ENCODE results near the gene ATG2A. TPM values are rescaled to one million over a fixed set of nuclear protein-coding genes. Genes with fewer than 3 reads are reported as not detected.

The ATG2A gene
- polyA plus RNA-seq, 3 donors = 2.6 to 24.9 (median 4.0) TPM

- H3K27me3 Mint-ChIP-seq (ENCODE audit: low read depth in 3 of 3) = peaks cover 3 to 11% (median 3%) of the 10 kb centered on the region in 3 donors
- Histone ChIP-seq H3K4me3 (replicated peaks in 1 of 3; ENCODE audit: low read depth in 2 of 3, low read length in 3 of 3) (peak overlapping the region in 1 of 3 experiments; percentile 47), H3K9ac (ENCODE audit: insufficient read depth, low read length, poor library complexity, severe bottlenecking) (peak overlapping the region; percentile 24), H3K4me1 (ENCODE audit: control insufficient read depth in 1 of 2, insufficient read depth in 2 of 2, low read length in 2 of 2) (peaks cover 82 to 89% of the 10 kb centered on the region in 2 donors), H3K79me2 (ENCODE audit: insufficient read depth, low read length) (peaks cover 40% of the 10 kb centered on the region), H4K20me1 (ENCODE audit: insufficient read depth, low read length) (peaks cover 45% of the 10 kb centered on the region), H2AFZ (ENCODE audit: insufficient read depth, low read depth, low read length, poor library complexity, severe bottlenecking) (no peak overlapping the region), H3K36me3 (replicated peaks in 1 of 2; ENCODE audit: control insufficient read depth in 1 of 2, insufficient read depth in 2 of 2, low read length in 2 of 2) (peaks cover 24 to 28% of the 10 kb centered on the region in 2 donors), H3K4me2 (replicated peaks; ENCODE audit: extremely low read depth, low read length, poor library complexity, severe bottlenecking) (peak overlapping the region; percentile 48), H3K9me3 (replicated peaks in 1 of 2; ENCODE audit: control insufficient read depth in 1 of 2, insufficient read depth in 1 of 2, low read length in 2 of 2) (no peaks in the 10 kb centered on the region), H3K27me3 (ENCODE audit: control insufficient read depth in 2 of 2, insufficient read depth in 2 of 2, low read length in 2 of 2) (no peaks in the 10 kb centered on the region), H3K27ac (ENCODE audit: low read depth in 1 of 2, low read length in 2 of 2) (peak overlapping the region in 1 of 2 donors; percentile 85)
- intact Hi-C loops (cut with micrococcal nuclease) = loop anchor here in 1 of 2 donors (2.0 kb wide), 1 partner anchor 35 kb away; no protein-coding TSS in a partner anchor
- 97% methylated on average over 23 of the region's 25 CpGs for WGBS (ENCODE audit: insufficient coverage)
- no peak for TF ChIP-seq CTCF (IDR thresholded peaks at IDR 0.05)
- H3K27ac Mint-ChIP-seq = peak overlapping the region in 6 of 7 donors; percentile 67 to 97 (median 92)
- H3K36me3 Mint-ChIP-seq = peaks cover 64 to 71% of the 10 kb centered on the region in 2 donors
- H3K4me3 Mint-ChIP-seq = peak overlapping the region; percentile 58 to 73
- peaks cover 86% of the 10 kb centered on the region for H3K4me1 Mint-ChIP-seq
- peaks cover 0 to 2% (median 0%) of the 10 kb centered on the region in 7 donors for H3K9me3 Mint-ChIP-seq
- DNase-seq = no peak
These were observed 62.9 kb downstream of the ATG2A start for GRCh38 chr11:64854157-64854533.

- no peak for TF ChIP-seq CTCF (IDR thresholded peaks at IDR 0.05)
- Histone ChIP-seq H3K36me3 (replicated peaks in 1 of 2; ENCODE audit: control insufficient read depth in 1 of 2, insufficient read depth in 2 of 2, low read length in 2 of 2) (peaks cover 24 to 28% of the 10 kb centered on the region in 2 donors), H3K9me3 (replicated peaks in 1 of 2; ENCODE audit: control insufficient read depth in 1 of 2, insufficient read depth in 1 of 2, low read length in 2 of 2) (no peaks in the 10 kb centered on the region), H3K9ac (ENCODE audit: insufficient read depth, low read length, poor library complexity, severe bottlenecking) (peak overlapping the region; percentile 23), H4K20me1 (ENCODE audit: insufficient read depth, low read length) (peaks cover 47% of the 10 kb centered on the region), H3K4me1 (ENCODE audit: control insufficient read depth in 1 of 2, insufficient read depth in 2 of 2, low read length in 2 of 2) (peaks cover 82 to 89% of the 10 kb centered on the region in 2 donors), H3K27ac (ENCODE audit: low read depth in 1 of 2, low read length in 2 of 2) (peak overlapping the region; percentile 6 to 20), H3K4me2 (replicated peaks; ENCODE audit: extremely low read depth, low read length, poor library complexity, severe bottlenecking) (peak overlapping the region; percentile 48), H3K79me2 (ENCODE audit: insufficient read depth, low read length) (peaks cover 35% of the 10 kb centered on the region), H3K27me3 (ENCODE audit: control insufficient read depth in 2 of 2, insufficient read depth in 2 of 2, low read length in 2 of 2) (no peaks in the 10 kb centered on the region), H3K4me3 (replicated peaks in 1 of 3; ENCODE audit: low read depth in 2 of 3, low read length in 3 of 3) (peak overlapping the region in 1 of 3 experiments; percentile 1), H2AFZ (ENCODE audit: insufficient read depth, low read depth, low read length, poor library complexity, severe bottlenecking) (no peak overlapping the region)
- Mint-ChIP-seq H3K4me3 (peak overlapping the region in 1 of 2 donors; percentile 47), H3K4me1 (peaks cover 86% of the 10 kb centered on the region), H3K27ac (peak overlapping the region; percentile 18 to 97 (median 79)), H3K36me3 (peaks cover 61 to 67% of the 10 kb centered on the region in 2 donors), H3K27me3 (ENCODE audit: low read depth in 3 of 3) (peaks cover 2 to 11% (median 3%) of the 10 kb centered on the region in 3 donors), H3K9me3 (peaks cover 0 to 2% (median 0%) of the 10 kb centered on the region in 7 donors)
- DNase-seq = no peak
- WGBS (ENCODE audit: insufficient coverage) = 45% methylated on average over 19 of the region's 27 CpGs
- intact Hi-C loops (cut with micrococcal nuclease) = loop anchor here in 1 of 2 donors (2.0 kb wide), 1 partner anchor 35 kb away; no protein-coding TSS in a partner anchor
These were observed 63.3 kb downstream of the ATG2A start for GRCh38 chr11:64853709-64854108.
